ENCODE results near the gene AMZ1.

AMZ1 gene

GRCh38 chr7:2687881-2688318, at the start of gene AMZ1:
TSS of gene AMZ1 (plus strand) at chr7:2688202. CDS start at chr7:2700452, 12,250 bp downstream.
- DNase-seq: no peak

GRCh38 chr7:2638224-2638991, 49.6 kb upstream of the AMZ1 start:
- no peak for DNase-seq

- no peak for DNase-seq
Measured at GRCh38 chr7:2639181-2639681, 48.8 kb upstream of the AMZ1 start.

GRCh38 chr7:2639695-2640481, 48.1 kb upstream of the AMZ1 start:
- DNase-seq: no peak

- DNase-seq: no peak
Measured at GRCh38 chr7:2640482-2640830, 47.5 kb upstream of the AMZ1 start.

- DNase-seq: no peak
Measured at GRCh38 chr7:2640846-2641316, 47.1 kb upstream of the AMZ1 start.

- DNase-seq: no peak
Measured at GRCh38 chr7:2641406-2642393, 46.3 kb upstream of the AMZ1 start.

- DNase-seq: no peak
Measured at GRCh38 chr7:2643386-2644219, 44.4 kb upstream of the AMZ1 start.

GRCh38 chr7:2644220-2644561, 43.8 kb upstream of the AMZ1 start:
- no peak for DNase-seq

GRCh38 chr7:2644562-2645273, 43.3 kb upstream of the AMZ1 start:
- DNase-seq: no peak

GRCh38 chr7:2645274-2645868, 42.6 kb upstream of the AMZ1 start:
- no peak for DNase-seq

- no peak for DNase-seq
Measured at GRCh38 chr7:2646336-2646679, 41.7 kb upstream of the AMZ1 start.

GRCh38 chr7:2646680-2647571, 41.1 kb upstream of the AMZ1 start:
- DNase-seq: no peak

GRCh38 chr7:2647594-2648172, 40.3 kb upstream of the AMZ1 start:
- no peak for DNase-seq

GRCh38 chr7:2649139-2649838, 38.7 kb upstream of the AMZ1 start:
- no peak for DNase-seq

GRCh38 chr7:2649991-2650390, 38.0 kb upstream of the AMZ1 start:
- no peak for DNase-seq

GRCh38 chr7:2650451-2650850, 37.6 kb upstream of the AMZ1 start:
- no peak for DNase-seq

GRCh38 chr7:2651336-2651735, 36.7 kb upstream of the AMZ1 start:
- DNase-seq: no peak
